Measurements from ENCODE around the gene SPATA9.

Gene SPATA9

GRCh38 chr5:95660060-95660459 lies 22.7 kb downstream of the SPATA9 start:
- no peaks in the 10 kb centered on the region for H3K9me3 ChIP-seq (ENCODE audit: insufficient read depth, low read length, severe bottlenecking)
- ATAC-seq (ENCODE audit: insufficient read depth, low read depth) (no peak), DNase-seq (no peak)
- H4K20me1 ChIP-seq (ENCODE audit: insufficient read depth, low read length): no peaks in the 10 kb centered on the region
- H3K27me3 ChIP-seq (ENCODE audit: insufficient read depth, low read length, poor library complexity): no peaks in the 10 kb centered on the region
- TF ChIP-seq CTCF (IDR thresholded peaks at IDR 0.05; ENCODE audit: borderline replicate concordance, extremely low read depth, low read length, poor library complexity, severe bottlenecking) (no peak), EZH2 (IDR thresholded peaks at IDR 0.05; ENCODE audit: borderline replicate concordance, low read depth, low read length, severe bottlenecking) (no peak)
- no peak overlapping the region for H3K27ac ChIP-seq (ENCODE audit: low read length)
- no peak overlapping the region for H2AFZ ChIP-seq (ENCODE audit: low read depth, low read length)
- no peak overlapping the region for H3K4me2 ChIP-seq (ENCODE audit: insufficient read depth, low read length)
- no peaks in the 10 kb centered on the region for H3K79me2 ChIP-seq (ENCODE audit: insufficient read depth, low read length)
- peaks cover 12% of the 10 kb centered on the region for H3K4me1 ChIP-seq (ENCODE audit: insufficient read depth, low read length)
- H3K4me3 ChIP-seq (ENCODE audit: low read depth in 1 of 2, low read length in 2 of 2): no peak overlapping the region
- no peaks in the 10 kb centered on the region for H3K36me3 ChIP-seq (ENCODE audit: insufficient read depth, low read length)
- no peak overlapping the region for H3K9ac ChIP-seq (ENCODE audit: low read depth, low read length)

GRCh38 chr5:95655575-95655974 lies 27.2 kb downstream of the SPATA9 start:
- H3K9ac ChIP-seq (ENCODE audit: low read depth, low read length): no peak overlapping the region
- H4K20me1 ChIP-seq (ENCODE audit: insufficient read depth, low read length): no peaks in the 10 kb centered on the region
- H3K79me2 ChIP-seq (ENCODE audit: insufficient read depth, low read length): no peaks in the 10 kb centered on the region
- no peak overlapping the region for H3K27ac ChIP-seq (ENCODE audit: low read length)
- H3K9me3 ChIP-seq (ENCODE audit: insufficient read depth, low read length, severe bottlenecking): no peaks in the 10 kb centered on the region
- H3K36me3 ChIP-seq (ENCODE audit: insufficient read depth, low read length): no peaks in the 10 kb centered on the region
- no peak overlapping the region for H3K4me2 ChIP-seq (ENCODE audit: insufficient read depth, low read length)
- H2AFZ ChIP-seq (ENCODE audit: low read depth, low read length): no peak overlapping the region
- peaks cover 4% of the 10 kb centered on the region; the same call in 1 of the 2 replicates for H3K4me1 ChIP-seq (ENCODE audit: insufficient read depth, low read length)
- no peaks in the 10 kb centered on the region for H3K27me3 ChIP-seq (ENCODE audit: insufficient read depth, low read length, poor library complexity)
- no peak overlapping the region for H3K4me3 ChIP-seq (ENCODE audit: low read depth in 1 of 2, low read length in 2 of 2)
- DNase-seq (no peak), ATAC-seq (ENCODE audit: insufficient read depth, low read depth) (no peak)
- TF ChIP-seq EZH2 (IDR thresholded peaks at IDR 0.05; ENCODE audit: borderline replicate concordance, low read depth, low read length, severe bottlenecking): no peak
- no peak for TF ChIP-seq CTCF (IDR thresholded peaks at IDR 0.05; ENCODE audit: borderline replicate concordance, extremely low read depth, low read length, poor library complexity, severe bottlenecking)

GRCh38 chr5:95654196-95654595 lies 28.6 kb downstream of the SPATA9 start:
- TF ChIP-seq CTCF (IDR thresholded peaks at IDR 0.05; ENCODE audit: borderline replicate concordance, extremely low read depth, low read length, poor library complexity, severe bottlenecking) (no peak), EZH2 (IDR thresholded peaks at IDR 0.05; ENCODE audit: borderline replicate concordance, low read depth, low read length, severe bottlenecking) (no peak)
- H3K27me3 ChIP-seq (ENCODE audit: insufficient read depth, low read length, poor library complexity): no peaks in the 10 kb centered on the region
- no peaks in the 10 kb centered on the region for H3K36me3 ChIP-seq (ENCODE audit: insufficient read depth, low read length)
- H3K9ac ChIP-seq (ENCODE audit: low read depth, low read length): no peak overlapping the region
- no peaks in the 10 kb centered on the region for H3K9me3 ChIP-seq (ENCODE audit: insufficient read depth, low read length, severe bottlenecking)
- no peak for ATAC-seq (ENCODE audit: insufficient read depth, low read depth)
- H4K20me1 ChIP-seq (ENCODE audit: insufficient read depth, low read length): no peaks in the 10 kb centered on the region
- no peak overlapping the region for H2AFZ ChIP-seq (ENCODE audit: low read depth, low read length)
- no peak overlapping the region for H3K4me2 ChIP-seq (ENCODE audit: insufficient read depth, low read length)
- H3K4me1 ChIP-seq (ENCODE audit: insufficient read depth, low read length): peaks cover 7% of the 10 kb centered on the region; the same call in 1 of the 2 replicates
- H3K27ac ChIP-seq (ENCODE audit: low read length): no peak overlapping the region
- no peaks in the 10 kb centered on the region for H3K79me2 ChIP-seq (ENCODE audit: insufficient read depth, low read length)
- no peak overlapping the region for H3K4me3 ChIP-seq (ENCODE audit: low read depth in 1 of 2, low read length in 2 of 2)
- DNase-seq: no peak

GRCh38 chr5:95652849-95653248 lies 29.9 kb downstream of the SPATA9 start:
- no peaks in the 10 kb centered on the region for H3K79me2 ChIP-seq (ENCODE audit: insufficient read depth, low read length)
- no peaks in the 10 kb centered on the region for H4K20me1 ChIP-seq (ENCODE audit: insufficient read depth, low read length)
- no peaks in the 10 kb centered on the region for H3K36me3 ChIP-seq (ENCODE audit: insufficient read depth, low read length)
- H3K9ac ChIP-seq (ENCODE audit: low read depth, low read length): no peak overlapping the region
- H2AFZ ChIP-seq (ENCODE audit: low read depth, low read length): no peak overlapping the region
- H3K4me3 ChIP-seq (ENCODE audit: low read depth in 1 of 2, low read length in 2 of 2): no peak overlapping the region
- H3K27ac ChIP-seq (ENCODE audit: low read length): no peak overlapping the region
- no peaks in the 10 kb centered on the region for H3K27me3 ChIP-seq (ENCODE audit: insufficient read depth, low read length, poor library complexity)
- peaks cover 15% of the 10 kb centered on the region for H3K4me1 ChIP-seq (ENCODE audit: insufficient read depth, low read length)
- H3K9me3 ChIP-seq (ENCODE audit: insufficient read depth, low read length, severe bottlenecking): no peaks in the 10 kb centered on the region
- TF ChIP-seq CTCF (IDR thresholded peaks at IDR 0.05; ENCODE audit: borderline replicate concordance, extremely low read depth, low read length, poor library complexity, severe bottlenecking) (no peak), EZH2 (IDR thresholded peaks at IDR 0.05; ENCODE audit: borderline replicate concordance, low read depth, low read length, severe bottlenecking) (no peak)
- no peak overlapping the region for H3K4me2 ChIP-seq (ENCODE audit: insufficient read depth, low read length)
- DNase-seq (no peak), ATAC-seq (ENCODE audit: insufficient read depth, low read depth) (no peak)

Measured in DND-41 (cell line).